H1 (cell line): Measurements from ENCODE around the gene ZGRF1. TPM values are rescaled to one million over a fixed set of nuclear protein-coding genes. Genes with fewer than 3 reads are reported as not detected.

Experiments used
- polyA plus RNA-seq, 7 experiments: library from polyadenylated mRNA; depleted of rRNA in 3 of 7; stranded (reverse) in 5 of 7; unstranded in 2 of 7; fragments of >200 nt in 5 of 7; fragments of 200-250 nt in 2 of 7; gene quantifications; 1 replicate in 5 of 7; 2 replicates in 1 of 7; 4 replicates in 1 of 7; pipeline versions ENCODE4 v1.2.1 to v1.2.3, GENCODE V29; 2011 to 2013; ENCODE audit warnings: missing spikeins in 2 of 7, mixed read lengths in 2 of 7
- total RNA-seq: library from RNA; stranded (reverse); fragmentation: NEBNext Ultra II Directional; extraction: Animal tissue kit (Norgen Biotek cat#: 25700); gene quantifications from 2 replicates; pipeline ENCODE4 v1.2.1, GENCODE V29; 2021
- TF ChIP-seq, protein P1 (sequence below): fragments of 300-600 bp; sonication (generic); IDR thresholded peaks from 2 replicates; pipeline ENCODE4 v1.7.1; 2012; ENCODE audit warnings: low read length, moderate library complexity, mild to moderate bottlenecking, inconsistent platforms; ENCODE audit not compliant: insufficient replicate concordance

ZGRF1 gene
- total and polyA plus RNA-seq, 2 of the 8 experiments (the other 6 are each of a cell fraction or from before 2014, with no cell fraction given): 12.0 to 44.6 TPM

DNA sequence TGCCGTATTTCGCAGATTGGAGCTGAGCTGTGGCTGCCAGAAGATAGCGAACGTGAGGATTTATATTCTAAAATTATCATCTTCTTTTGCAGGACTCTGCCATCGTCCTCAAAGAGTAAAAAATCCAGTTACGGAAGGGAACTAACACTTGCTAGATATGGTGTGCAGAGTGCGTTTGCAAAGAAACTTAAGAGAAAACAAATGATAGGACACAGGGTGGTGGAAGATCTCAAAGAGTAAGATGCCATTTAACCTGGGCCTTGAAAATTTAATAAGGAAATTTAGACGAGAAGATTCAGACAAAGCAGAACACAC, 800 bp upstream of the ZGRF1 start (continued):
- TF ChIP-seq, protein P1, sequence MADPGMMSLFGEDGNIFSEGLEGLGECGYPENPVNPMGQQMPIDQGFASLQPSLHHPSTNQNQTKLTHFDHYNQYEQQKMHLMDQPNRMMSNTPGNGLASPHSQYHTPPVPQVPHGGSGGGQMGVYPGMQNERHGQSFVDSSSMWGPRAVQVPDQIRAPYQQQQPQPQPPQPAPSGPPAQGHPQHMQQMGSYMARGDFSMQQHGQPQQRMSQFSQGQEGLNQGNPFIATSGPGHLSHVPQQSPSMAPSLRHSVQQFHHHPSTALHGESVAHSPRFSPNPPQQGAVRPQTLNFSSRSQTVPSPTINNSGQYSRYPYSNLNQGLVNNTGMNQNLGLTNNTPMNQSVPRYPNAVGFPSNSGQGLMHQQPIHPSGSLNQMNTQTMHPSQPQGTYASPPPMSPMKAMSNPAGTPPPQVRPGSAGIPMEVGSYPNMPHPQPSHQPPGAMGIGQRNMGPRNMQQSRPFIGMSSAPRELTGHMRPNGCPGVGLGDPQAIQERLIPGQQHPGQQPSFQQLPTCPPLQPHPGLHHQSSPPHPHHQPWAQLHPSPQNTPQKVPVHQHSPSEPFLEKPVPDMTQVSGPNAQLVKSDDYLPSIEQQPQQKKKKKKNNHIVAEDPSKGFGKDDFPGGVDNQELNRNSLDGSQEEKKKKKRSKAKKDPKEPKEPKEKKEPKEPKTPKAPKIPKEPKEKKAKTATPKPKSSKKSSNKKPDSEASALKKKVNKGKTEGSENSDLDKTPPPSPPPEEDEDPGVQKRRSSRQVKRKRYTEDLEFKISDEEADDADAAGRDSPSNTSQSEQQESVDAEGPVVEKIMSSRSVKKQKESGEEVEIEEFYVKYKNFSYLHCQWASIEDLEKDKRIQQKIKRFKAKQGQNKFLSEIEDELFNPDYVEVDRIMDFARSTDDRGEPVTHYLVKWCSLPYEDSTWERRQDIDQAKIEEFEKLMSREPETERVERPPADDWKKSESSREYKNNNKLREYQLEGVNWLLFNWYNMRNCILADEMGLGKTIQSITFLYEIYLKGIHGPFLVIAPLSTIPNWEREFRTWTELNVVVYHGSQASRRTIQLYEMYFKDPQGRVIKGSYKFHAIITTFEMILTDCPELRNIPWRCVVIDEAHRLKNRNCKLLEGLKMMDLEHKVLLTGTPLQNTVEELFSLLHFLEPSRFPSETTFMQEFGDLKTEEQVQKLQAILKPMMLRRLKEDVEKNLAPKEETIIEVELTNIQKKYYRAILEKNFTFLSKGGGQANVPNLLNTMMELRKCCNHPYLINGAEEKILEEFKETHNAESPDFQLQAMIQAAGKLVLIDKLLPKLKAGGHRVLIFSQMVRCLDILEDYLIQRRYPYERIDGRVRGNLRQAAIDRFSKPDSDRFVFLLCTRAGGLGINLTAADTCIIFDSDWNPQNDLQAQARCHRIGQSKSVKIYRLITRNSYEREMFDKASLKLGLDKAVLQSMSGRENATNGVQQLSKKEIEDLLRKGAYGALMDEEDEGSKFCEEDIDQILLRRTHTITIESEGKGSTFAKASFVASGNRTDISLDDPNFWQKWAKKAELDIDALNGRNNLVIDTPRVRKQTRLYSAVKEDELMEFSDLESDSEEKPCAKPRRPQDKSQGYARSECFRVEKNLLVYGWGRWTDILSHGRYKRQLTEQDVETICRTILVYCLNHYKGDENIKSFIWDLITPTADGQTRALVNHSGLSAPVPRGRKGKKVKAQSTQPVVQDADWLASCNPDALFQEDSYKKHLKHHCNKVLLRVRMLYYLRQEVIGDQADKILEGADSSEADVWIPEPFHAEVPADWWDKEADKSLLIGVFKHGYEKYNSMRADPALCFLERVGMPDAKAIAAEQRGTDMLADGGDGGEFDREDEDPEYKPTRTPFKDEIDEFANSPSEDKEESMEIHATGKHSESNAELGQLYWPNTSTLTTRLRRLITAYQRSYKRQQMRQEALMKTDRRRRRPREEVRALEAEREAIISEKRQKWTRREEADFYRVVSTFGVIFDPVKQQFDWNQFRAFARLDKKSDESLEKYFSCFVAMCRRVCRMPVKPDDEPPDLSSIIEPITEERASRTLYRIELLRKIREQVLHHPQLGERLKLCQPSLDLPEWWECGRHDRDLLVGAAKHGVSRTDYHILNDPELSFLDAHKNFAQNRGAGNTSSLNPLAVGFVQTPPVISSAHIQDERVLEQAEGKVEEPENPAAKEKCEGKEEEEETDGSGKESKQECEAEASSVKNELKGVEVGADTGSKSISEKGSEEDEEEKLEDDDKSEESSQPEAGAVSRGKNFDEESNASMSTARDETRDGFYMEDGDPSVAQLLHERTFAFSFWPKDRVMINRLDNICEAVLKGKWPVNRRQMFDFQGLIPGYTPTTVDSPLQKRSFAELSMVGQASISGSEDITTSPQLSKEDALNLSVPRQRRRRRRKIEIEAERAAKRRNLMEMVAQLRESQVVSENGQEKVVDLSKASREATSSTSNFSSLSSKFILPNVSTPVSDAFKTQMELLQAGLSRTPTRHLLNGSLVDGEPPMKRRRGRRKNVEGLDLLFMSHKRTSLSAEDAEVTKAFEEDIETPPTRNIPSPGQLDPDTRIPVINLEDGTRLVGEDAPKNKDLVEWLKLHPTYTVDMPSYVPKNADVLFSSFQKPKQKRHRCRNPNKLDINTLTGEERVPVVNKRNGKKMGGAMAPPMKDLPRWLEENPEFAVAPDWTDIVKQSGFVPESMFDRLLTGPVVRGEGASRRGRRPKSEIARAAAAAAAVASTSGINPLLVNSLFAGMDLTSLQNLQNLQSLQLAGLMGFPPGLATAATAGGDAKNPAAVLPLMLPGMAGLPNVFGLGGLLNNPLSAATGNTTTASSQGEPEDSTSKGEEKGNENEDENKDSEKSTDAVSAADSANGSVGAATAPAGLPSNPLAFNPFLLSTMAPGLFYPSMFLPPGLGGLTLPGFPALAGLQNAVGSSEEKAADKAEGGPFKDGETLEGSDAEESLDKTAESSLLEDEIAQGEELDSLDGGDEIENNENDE: peak; percentile 22
